ENCODE data around the gene PERM1.

GRCh38 chr1:1022302-1023009 is 40.6 kb upstream of the PERM1 start:
- no peak for TF ChIP-seq POLR2A (IDR thresholded peaks at IDR 0.05)
- no peak for TF ChIP-seq CTCF (IDR thresholded peaks at IDR 0.05)
